ENCODE measurements around the gene DUSP11. TPM values are rescaled to one million over a fixed set of nuclear protein-coding genes. Genes with fewer than 3 reads are reported as not detected.

DUSP11 gene
- total and polyA plus RNA-seq, 3 experiments from 2014 or later = 33.1 to 41.0 (median 34.4) TPM

DNA sequence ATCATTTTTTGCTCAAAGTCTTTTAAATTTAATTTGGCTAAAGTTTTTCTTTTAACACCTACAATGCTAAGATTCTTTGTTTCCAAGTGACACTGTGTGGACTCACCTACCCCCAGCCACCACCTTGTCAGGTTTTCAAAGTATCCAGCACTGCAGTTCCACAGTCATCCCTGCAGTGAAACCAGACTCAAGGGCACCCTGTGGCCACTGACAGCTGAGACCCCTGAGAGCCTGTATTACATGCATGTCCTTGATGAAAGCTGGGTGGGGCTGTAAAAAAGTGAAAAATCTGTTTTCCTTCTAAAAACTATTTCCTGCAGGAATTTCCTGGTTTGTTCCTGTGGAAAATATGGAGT is 62.7 kb downstream of the DUSP11 start:
- Mint-ChIP-seq H3K4me1 (no peaks in the 10 kb centered on the region), H3K27me3 (peaks cover 17 to 24% of the 10 kb centered on the region in 2 donors), H3K9me3 (peaks cover 8 to 20% (median 15%) of the 10 kb centered on the region in 5 donors), H3K27ac (no peak overlapping the region), H3K4me3 (no peak overlapping the region), H3K36me3 (peaks cover 1 to 7% (median 3%) of the 10 kb centered on the region in 3 donors)
- Histone ChIP-seq H3K9me3 (ENCODE audit: low read length) (no peaks in the 10 kb centered on the region), H3K27ac (ENCODE audit: low read depth, low read length) (no peak overlapping the region), H3K4me1 (ENCODE audit: insufficient read depth, low read length) (no peaks in the 10 kb centered on the region), H3K36me3 (ENCODE audit: insufficient read depth, low read length) (no peaks in the 10 kb centered on the region), H3K4me3 (ENCODE audit: low read length) (no peak overlapping the region), H3K27me3 (ENCODE audit: insufficient read depth, low read length, poor library complexity, severe bottlenecking) (no peaks in the 10 kb centered on the region)
- ChIA-PET CTCF (no interaction called here), POLR2A (no interaction called here)
- no peak for DNase-seq

- Histone ChIP-seq H3K27ac (ENCODE audit: low read depth, low read length) (no peak overlapping the region), H3K9me3 (ENCODE audit: low read length) (no peaks in the 10 kb centered on the region), H3K4me3 (ENCODE audit: low read length) (no peak overlapping the region), H3K4me1 (ENCODE audit: insufficient read depth, low read length) (no peaks in the 10 kb centered on the region), H3K27me3 (ENCODE audit: insufficient read depth, low read length, poor library complexity, severe bottlenecking) (no peaks in the 10 kb centered on the region), H3K36me3 (ENCODE audit: insufficient read depth, low read length) (no peaks in the 10 kb centered on the region)
- H3K36me3 Mint-ChIP-seq = peaks cover 1 to 7% (median 3%) of the 10 kb centered on the region in 3 donors
- H3K27ac Mint-ChIP-seq = no peak overlapping the region
- no peak for DNase-seq
- POLR2A ChIA-PET = no interaction called here
- peaks cover 8 to 20% (median 15%) of the 10 kb centered on the region in 5 donors for H3K9me3 Mint-ChIP-seq
- H3K4me3 Mint-ChIP-seq = no peak overlapping the region
- H3K4me1 Mint-ChIP-seq = no peaks in the 10 kb centered on the region
- peaks cover 17 to 24% of the 10 kb centered on the region in 2 donors for H3K27me3 Mint-ChIP-seq
- CTCF ChIA-PET = no interaction called here
Observed at GRCh38 chr2:73716543-73717250, 63.2 kb downstream of the DUSP11 start.

GRCh38 chr2:73714091-73714490 is 65.8 kb downstream of the DUSP11 start:
- POLR2A ChIA-PET = no interaction called here
- H3K36me3 ChIP-seq (ENCODE audit: insufficient read depth, low read length) = no peaks in the 10 kb centered on the region
- Mint-ChIP-seq H3K4me3 (no peak overlapping the region), H3K36me3 (peaks cover 1 to 14% (median 3%) of the 10 kb centered on the region in 3 donors), H3K27ac (no peak overlapping the region), H3K27me3 (peaks cover 26 to 44% of the 10 kb centered on the region in 2 donors), H3K9me3 (peaks cover 14 to 22% (median 21%) of the 10 kb centered on the region in 5 donors), H3K4me1 (no peaks in the 10 kb centered on the region)
- no peaks in the 10 kb centered on the region for H3K4me1 ChIP-seq (ENCODE audit: insufficient read depth, low read length)
- H3K4me3 ChIP-seq (ENCODE audit: low read length) = no peak overlapping the region
- H3K27ac ChIP-seq (ENCODE audit: low read depth, low read length) = no peak overlapping the region
- CTCF ChIA-PET = no interaction called here
- H3K9me3 ChIP-seq (ENCODE audit: low read length) = no peaks in the 10 kb centered on the region
- no peak for DNase-seq
- no peaks in the 10 kb centered on the region for H3K27me3 ChIP-seq (ENCODE audit: insufficient read depth, low read length, poor library complexity, severe bottlenecking)

Other genes starting within 250 kb of the DUSP11 start
- gene NAT8, start 137.7 kb downstream of the DUSP11 start, total RNA-seq = not detected
- gene NAT8, start 137.7 kb downstream of the DUSP11 start, polyA plus RNA-seq = not detected
- gene TPRKB, start 42.8 kb downstream of the DUSP11 start, total RNA-seq = 10 to 100 TPM; 38.4 to 38.6 TPM
- 69.0 TPM for gene TPRKB, start 42.8 kb downstream of the DUSP11 start, polyA plus RNA-seq
- gene C2orf78, start 4.1 kb upstream of the DUSP11 start, total RNA-seq = not detected
- not detected for gene C2orf78, start 4.1 kb upstream of the DUSP11 start, polyA plus RNA-seq
- 10 to 100 TPM; 71.7 to 71.9 TPM for gene STAMBP, start 48.9 kb upstream of the DUSP11 start, total RNA-seq
- 47.8 TPM for gene STAMBP, start 48.9 kb upstream of the DUSP11 start, polyA plus RNA-seq
- not detected for gene ACTG2, start 112.9 kb upstream of the DUSP11 start, total RNA-seq
- not detected for gene ACTG2, start 112.9 kb upstream of the DUSP11 start, polyA plus RNA-seq
- gene DGUOK, start 146.8 kb upstream of the DUSP11 start, total RNA-seq = 10 to 100 TPM; 96.6 to 98.8 TPM
- 188 TPM for gene DGUOK, start 146.8 kb upstream of the DUSP11 start, polyA plus RNA-seq
- 10 to 100 TPM; 19.9 to 20.5 TPM for gene TET3, start 204.8 kb upstream of the DUSP11 start, total RNA-seq
- 0.78 TPM for gene TET3, start 204.8 kb upstream of the DUSP11 start, polyA plus RNA-seq

All from CD8-positive, alpha-beta memory T cell (primary cell).